Hepatocyte (in vitro differentiated cells): Measurements from ENCODE around the gene MBNL1.

Source experiments
- CTCF ChIP-seq: fragments of 200-600 bp; sonication (generic); IDR thresholded peaks from 2 replicates; pipeline ENCODE4 v1.5.1; 2016; ENCODE audit warnings: antibody characterized with exemption, mild to moderate bottlenecking; ENCODE audit not compliant: poor library complexity
- EZH2 ChIP-seq: fragments of 200-600 bp; sonication (generic); IDR thresholded peaks from 2 replicates; pipeline ENCODE4 v1.6.1; 2016; ENCODE audit warnings: antibody characterized with exemption, mild to moderate bottlenecking, borderline replicate concordance

DNA sequence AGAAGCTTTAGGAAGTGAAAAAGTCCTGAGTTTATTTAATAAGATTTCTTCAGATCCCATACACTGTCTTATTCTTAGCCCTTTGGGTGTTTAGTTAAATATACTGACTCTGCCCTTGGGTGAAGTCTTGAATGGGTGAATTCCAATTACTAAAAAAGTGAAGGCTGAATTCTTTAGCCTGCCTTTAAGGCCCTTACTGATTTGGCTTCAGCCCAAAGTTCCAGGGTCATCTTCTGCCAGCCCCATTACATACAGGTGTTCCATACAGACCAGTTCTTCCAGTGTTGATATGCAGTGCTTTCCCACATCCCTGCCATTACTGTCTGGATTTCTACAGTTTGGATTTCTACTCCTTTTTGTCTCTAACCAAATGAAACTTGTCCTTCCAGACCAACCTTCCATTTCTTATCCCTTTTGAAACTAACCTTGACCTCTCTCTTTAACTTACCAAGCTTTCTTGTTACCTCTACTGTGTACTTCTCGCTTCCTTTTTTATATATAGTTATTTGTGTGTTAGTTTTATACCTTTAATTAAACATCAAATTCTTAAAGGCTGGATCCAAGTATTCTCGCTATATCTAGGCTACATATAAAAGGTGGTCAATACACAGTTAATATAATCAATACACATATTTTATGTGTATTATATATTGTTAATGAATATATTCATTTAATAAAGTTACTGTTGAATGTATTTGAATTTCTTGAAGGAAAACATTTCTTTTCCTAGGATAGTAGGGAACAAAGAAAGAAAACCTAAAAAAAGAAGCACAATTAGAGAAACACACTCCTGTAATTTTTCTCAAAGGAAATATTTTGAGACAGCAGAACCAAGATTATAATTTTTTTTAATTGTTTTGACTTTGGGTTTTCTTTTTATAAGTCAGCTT lies 15.0 kb downstream of the MBNL1 start:
- TF ChIP-seq EZH2 (no peak), CTCF (no peak)
